AG08395 (cell line): ENCODE measurements around the gene LRCH1.

ENCODE experiments used
- DNase-seq: peaks from one replicate; pipeline ENCODE4 v3.0.0; 2012; ENCODE audit warnings: mixed read lengths, low spot score

LRCH1 gene

GRCh38 chr13:46562152-46562551 is 9.2 kb downstream of the LRCH1 start:
- DNase-seq, result no peak

DNA sequence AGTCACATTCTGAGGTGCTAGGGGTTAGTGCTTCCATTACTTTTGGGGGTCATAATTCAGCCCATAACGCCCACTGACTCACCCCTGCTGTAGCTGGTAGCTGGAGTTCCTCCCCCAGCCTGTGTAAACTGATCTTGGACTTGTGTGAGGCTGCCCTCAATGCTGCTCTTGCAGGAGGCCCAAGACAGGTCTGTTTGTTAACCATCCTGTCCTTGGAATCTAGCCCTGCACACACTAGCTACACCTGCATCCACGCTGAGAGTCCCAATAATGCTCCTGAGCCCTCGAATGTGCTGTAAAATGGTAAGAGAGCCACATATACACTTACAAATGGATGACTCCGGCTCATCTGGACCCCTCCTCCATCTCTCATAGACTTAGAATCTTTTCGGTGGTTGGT is 9.6 kb downstream of the LRCH1 start:
- no peak for DNase-seq

GRCh38 chr13:46565808-46566750 is 13.1 kb downstream of the LRCH1 start:
- DNase-seq, result no peak

GRCh38 chr13:46567671-46568070 is 14.7 kb downstream of the LRCH1 start:
- no peak for DNase-seq

DNA sequence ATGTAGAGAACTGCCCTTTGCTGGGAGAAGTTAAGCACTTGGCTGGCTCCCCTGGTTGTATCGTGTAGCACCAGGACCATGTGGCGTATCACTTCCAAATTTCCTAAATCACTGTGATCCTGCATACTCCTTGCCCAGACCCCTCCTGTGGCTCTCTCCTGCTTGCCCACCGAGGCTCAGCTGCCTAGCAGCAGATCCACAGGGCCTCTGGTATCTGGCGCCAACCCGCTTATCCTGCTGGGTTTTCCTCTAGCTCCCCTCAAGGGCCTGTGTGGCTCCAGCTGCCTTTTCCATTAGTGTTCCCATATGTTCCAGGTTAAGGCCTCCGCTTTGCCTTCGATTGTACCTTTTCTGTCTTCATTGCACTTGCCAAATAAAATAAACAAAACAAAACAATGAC is 16.5 kb downstream of the LRCH1 start:
- DNase-seq, result no peak

DNA sequence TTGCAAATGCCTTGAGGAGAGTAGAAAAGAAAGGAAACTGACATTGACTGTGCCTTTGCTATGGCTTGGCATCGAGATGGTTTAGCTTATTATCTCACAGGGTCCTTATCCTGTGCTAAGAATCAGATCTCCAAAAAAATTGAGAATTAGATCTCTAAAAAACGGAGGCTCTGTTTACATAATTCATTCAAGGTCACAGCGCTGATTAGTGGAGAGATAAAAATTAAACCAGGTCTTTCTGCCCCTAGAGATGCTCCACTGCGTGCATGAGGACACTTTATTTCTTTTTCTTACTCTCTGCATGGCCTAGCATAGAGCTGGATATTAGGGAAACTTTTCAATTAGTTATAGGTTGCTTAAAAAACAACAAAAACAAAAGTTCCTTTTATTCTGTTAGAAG is 17.3 kb downstream of the LRCH1 start:
- no peak for DNase-seq

- DNase-seq, result peak; percentile 66
Measured at GRCh38 chr13:46571189-46571908, 18.4 kb downstream of the LRCH1 start.

GRCh38 chr13:46571909-46572595 is 19.1 kb downstream of the LRCH1 start:
- no peak for DNase-seq

DNA sequence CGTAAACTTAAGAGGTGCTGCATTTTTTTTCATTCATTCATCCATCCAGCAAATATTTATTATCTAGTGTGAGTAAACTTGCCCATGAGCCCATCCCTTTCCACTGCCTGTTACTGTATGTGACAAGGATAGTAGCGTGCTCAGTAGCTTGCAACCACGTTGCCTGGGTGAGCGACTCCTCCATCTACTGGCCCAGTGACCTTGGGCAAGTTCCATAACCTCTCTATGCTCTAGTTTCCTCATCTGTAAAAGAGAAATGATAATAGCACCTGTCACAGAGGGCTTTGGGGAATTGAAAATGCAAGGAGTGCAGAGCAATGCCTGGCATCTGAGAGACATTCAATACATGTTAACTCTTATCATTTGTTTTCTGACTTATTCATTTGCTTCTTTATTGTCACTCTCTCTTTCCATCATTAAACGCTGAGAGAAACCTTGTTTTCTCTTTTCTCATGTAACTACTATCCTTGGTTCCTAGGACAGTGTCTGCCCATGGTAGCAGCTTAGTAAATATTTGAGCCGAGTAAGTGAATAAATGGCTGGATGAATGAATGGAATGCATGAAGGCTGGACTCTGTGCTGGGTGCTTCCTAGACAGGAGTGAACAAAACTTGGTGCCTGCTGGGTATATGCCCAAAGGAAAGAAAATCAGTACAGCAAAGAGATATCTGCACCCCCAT is 19.9 kb downstream of the LRCH1 start:
- no peak for DNase-seq

GRCh38 chr13:46575301-46575771 is 22.4 kb downstream of the LRCH1 start:
- DNase-seq, result no peak

DNA sequence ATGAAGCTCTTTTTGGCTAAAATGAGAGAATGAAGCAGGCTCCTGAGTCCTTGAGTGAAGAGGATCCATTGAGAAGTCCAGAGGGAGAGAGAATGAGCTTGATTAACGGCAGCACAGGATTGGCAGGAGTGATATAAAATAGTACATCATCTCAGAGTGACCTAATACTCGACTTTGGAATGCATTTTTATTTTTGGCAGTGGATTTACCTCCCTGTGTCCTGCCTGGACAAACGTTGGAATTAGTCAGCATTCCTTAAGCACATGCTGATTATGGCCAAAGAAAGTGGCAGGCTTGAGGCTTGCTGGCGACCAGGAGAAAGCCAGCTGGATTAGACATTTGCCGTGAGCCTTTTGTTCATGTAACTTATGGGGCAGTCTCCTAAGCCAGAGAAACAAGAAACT is 22.9 kb downstream of the LRCH1 start:
- peak; percentile 84 for DNase-seq

DNA sequence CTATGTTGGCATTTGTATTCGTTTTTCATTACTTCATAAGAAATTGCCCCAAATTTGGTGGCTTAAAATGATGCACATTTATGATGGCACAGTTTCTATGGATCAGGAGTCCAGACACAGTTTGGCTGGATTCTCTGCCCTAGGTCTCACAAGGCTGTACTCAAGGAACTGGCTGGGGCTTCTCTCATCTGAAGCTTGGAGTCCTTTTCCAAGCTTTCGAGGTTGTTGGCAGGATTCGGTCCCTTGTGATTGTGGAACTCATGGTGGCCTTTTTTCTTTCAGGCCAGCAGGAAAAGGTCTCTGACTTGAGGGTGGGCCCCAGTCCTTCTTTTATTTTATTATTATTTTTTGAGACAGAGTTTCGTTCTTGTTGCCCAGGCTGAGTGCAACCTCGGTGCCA is 23.8 kb downstream of the LRCH1 start:
- DNase-seq, result no peak

DNA sequence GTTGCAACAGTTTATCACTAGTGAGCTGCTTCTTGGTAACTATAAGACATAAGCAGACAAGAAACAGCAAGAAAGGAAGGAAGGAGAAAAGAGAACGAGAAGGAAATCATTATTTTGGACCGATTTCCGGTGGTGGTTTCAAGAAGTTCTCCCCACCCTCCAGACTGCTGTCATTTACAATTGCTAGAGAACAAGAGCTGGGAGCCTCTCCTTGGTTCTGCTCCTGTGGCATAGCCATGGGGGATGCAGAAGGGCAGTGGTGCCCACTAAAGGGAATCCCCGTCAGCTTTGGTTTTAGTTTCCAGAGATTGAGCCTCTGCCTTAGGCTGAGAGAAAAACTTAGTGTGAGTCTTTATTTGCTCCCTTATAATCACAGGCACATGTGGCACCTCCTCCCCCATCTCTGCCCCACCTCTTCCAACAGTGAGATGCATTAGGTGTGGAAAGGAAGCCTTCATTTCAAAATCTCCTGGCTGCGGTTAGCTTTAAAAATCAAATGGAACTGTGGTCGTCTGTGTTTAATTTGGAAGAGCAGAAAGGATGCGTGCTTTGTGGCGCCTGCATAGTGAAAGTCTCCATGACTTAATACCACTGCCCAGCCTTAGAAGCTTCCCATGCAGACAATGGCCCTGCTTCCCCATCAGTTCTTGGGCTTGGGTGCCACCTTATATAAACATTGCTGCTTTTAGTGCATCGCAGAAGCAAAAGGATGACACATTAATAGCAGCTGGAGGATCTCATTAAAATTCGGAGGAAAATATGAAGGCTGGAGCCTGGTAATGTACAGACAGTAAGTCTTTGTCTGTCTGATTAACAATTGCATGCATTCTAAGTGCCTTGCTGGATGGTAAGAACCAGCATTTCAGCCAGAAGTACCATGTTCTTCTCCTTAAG is 25.0 kb downstream of the LRCH1 start:
- peak; percentile 57 for DNase-seq

- DNase-seq, result no peak
Measured at GRCh38 chr13:46578590-46578975, 25.6 kb downstream of the LRCH1 start.

DNA sequence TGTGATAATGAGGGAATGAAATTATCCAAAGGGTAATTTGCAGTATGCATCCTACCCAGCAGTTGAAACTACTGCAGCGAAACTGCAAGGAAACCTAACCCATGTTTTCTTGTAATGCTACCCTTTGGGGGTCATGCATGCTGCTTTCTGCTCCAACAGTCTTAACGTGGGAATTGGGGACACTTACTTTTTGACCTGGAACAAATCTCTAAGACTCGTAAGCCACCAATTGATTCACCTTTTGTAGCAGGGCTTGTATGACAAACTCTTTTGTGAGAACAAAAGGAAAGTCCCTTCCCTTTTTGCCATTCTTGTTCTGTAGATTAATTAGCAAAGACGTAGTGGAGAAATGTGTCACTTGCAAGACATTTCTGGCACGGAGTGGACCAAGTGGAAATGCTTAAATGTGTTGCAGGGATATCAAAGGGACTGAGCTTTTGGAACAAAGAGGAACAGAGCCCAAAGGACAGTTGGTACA is 27.4 kb downstream of the LRCH1 start:
- DNase-seq, result no peak

GRCh38 chr13:46582190-46582589 is 29.2 kb downstream of the LRCH1 start:
- no peak for DNase-seq

- peak; percentile 38 for DNase-seq
Measured at GRCh38 chr13:46586751-46587514, 34.0 kb downstream of the LRCH1 start.

- DNase-seq, result no peak
Measured at GRCh38 chr13:46587807-46588418, 34.9 kb downstream of the LRCH1 start.

DNA sequence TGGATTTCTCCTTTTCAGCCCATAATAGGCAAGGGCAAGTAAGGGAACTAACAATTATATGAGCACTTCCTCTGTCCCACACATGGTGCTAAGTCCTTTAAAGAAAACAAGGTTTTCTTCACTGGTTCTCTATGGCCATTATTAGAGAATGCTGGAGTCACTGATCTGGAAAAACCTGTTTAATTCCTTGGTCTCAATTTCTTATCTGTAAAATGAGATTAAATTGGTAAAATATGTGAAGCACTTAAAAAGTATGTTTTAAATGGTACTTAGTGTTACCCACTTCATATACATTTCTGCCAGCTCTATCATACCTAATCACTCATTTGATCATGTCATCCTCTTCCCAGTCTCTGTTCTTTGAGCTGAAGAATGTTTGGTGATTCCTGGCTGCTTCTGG is 39.4 kb downstream of the LRCH1 start:
- no peak for DNase-seq

GRCh38 chr13:46593398-46593797 is 40.4 kb downstream of the LRCH1 start:
- no peak for DNase-seq
